Skeletal muscle tissue (tissue), 4 donors: ENCODE data around the gene GLIPR2. TPM values are rescaled to one million over a fixed set of nuclear protein-coding genes. Genes with fewer than 3 reads are reported as not detected.

ENCODE experiments used
- H3K27ac ChIP-seq: one replicate; pipeline ENCODE4 v1.7.0; 2013; ENCODE audit warnings: mild to moderate bottlenecking, low read depth, low read length, inconsistent platforms
- H3K27me3 ChIP-seq, 3 donors: one replicate each; pipeline ENCODE4 v1.7.0; 2013; ENCODE audit warnings: low read length in 3 of 3; ENCODE audit not compliant: control insufficient read depth in 3 of 3, insufficient read depth in 3 of 3
- H3K36me3 ChIP-seq, 3 donors: one replicate each; pipeline ENCODE4 v1.7.0; 2013; ENCODE audit warnings: low read length in 3 of 3; ENCODE audit not compliant: control insufficient read depth in 3 of 3, insufficient read depth in 3 of 3
- H3K4me1 ChIP-seq, 3 donors: one replicate each; pipeline ENCODE4 v1.7.0; 2013; ENCODE audit warnings: low read length in 3 of 3, mild to moderate bottlenecking in 3 of 3; ENCODE audit not compliant: control insufficient read depth in 3 of 3, insufficient read depth in 3 of 3
- H3K4me3 ChIP-seq, 3 donors: one replicate each; pipeline ENCODE4 v1.7.0; 2013; ENCODE audit warnings: low read length in 3 of 3
- H3K9ac ChIP-seq, 3 donors: one replicate each; pipeline ENCODE4 v1.7.0; 2013; ENCODE audit warnings: low read length in 3 of 3, mild to moderate bottlenecking in 3 of 3, moderate library complexity in 2 of 3, low read depth in 1 of 3
- H3K9me3 ChIP-seq, 3 donors: one replicate each; pipeline ENCODE4 v1.7.0; 2013; ENCODE audit warnings: low read length in 3 of 3; ENCODE audit not compliant: control insufficient read depth in 3 of 3
- total RNA-seq: library from RNA; depleted of rRNA; stranded (reverse); fragments of >200 nt; gene quantifications from one replicate; pipeline ENCODE4 v1.2.3, GENCODE V29; 2014
- donor health status: Osteomylitis.

GLIPR2 gene
- total RNA-seq, 1 donor from 2014 or later = 69.4 TPM

DNA sequence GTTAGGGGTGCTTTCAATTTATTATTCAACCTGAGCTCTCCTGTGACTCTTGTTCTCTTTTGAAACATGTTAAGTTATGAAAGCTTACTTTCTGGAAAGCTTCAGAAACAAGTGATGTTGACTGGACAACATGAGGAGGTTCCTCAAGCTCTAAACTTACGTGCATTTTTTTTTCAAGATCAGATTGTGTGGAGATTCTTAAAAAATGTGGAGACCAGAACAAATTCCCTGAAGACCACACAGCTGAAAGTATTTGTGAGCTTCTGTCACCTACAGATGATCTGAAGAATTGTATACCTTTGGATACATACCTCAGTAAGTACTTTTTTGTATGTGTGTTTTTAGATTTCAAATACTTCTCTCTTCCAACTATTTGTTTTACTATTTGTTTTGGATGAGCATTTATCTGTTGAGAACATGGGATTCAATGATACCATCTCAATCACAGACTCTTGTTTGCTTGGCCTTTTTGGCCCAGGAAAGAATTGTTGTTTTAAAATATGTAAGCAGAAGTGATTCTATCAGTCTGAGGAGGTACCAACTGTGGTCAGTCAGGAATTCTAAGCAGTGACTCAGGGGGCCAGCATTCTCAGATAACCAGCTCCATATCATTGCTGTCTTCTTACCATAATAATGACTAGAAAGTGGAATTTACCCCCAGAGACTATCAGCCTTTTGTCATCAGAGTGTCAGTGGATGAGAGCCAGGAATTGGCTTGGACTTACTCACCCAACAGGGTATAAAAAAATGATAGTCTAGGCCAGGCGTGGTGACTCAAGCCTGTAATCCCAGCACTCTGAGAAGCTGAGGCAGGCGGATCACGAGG lies 34.4 kb upstream of the GLIPR2 start:
- no peaks in the 10 kb centered on the region for H3K27me3 ChIP-seq
- no peaks in the 10 kb centered on the region for H3K36me3 ChIP-seq
- H3K9ac ChIP-seq = no peak overlapping the region

DNA sequence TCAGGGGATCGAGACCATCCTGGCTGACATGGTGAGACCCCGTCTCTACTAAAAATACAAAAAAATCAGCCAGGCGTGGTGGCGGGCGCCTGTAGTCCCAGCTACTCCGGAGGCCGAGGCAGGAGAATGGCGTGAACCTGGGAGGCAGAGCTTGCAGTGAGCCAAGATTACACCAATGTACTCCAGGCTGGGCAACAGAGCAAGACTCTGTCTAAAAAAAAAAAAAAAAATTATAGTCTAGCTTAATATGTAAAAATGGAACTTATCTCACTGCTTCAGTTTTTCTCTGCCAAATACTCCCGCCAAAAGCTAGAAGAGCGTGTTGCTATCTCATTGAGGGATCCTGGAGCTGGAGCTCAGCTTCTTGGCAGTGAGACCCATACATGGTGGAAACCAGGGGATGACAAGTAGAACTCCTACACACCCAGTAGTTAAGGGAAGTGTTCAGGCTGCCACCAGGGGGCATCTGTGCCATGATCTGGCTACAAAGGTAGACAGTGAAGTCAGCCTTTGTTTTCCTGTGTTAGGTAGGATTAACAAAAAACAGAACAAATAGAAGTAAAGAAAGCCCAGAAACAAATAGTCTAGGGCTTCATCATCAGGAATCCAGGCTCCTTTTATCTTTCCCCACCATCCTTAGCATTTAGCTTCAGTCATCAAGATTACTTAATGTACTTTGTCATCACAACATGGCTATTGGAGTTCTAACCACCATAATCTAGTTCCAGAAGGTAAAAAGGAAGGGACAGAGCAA lies 33.6 kb upstream of the GLIPR2 start:
- Histone ChIP-seq H3K27ac (no peak overlapping the region), H3K4me1 (no peaks in the 10 kb centered on the region), H3K36me3 (no peaks in the 10 kb centered on the region), H3K27me3 (no peaks in the 10 kb centered on the region), H3K4me3 (no peak overlapping the region), H3K9me3 (no peaks in the 10 kb centered on the region), H3K9ac (no peak overlapping the region)

More for the DNA sequence above, 34.4 kb upstream of the GLIPR2 start:
- Histone ChIP-seq H3K9me3 (no peaks in the 10 kb centered on the region), H3K27ac (no peak overlapping the region), H3K4me3 (no peak overlapping the region), H3K4me1 (no peaks in the 10 kb centered on the region)

DNA sequence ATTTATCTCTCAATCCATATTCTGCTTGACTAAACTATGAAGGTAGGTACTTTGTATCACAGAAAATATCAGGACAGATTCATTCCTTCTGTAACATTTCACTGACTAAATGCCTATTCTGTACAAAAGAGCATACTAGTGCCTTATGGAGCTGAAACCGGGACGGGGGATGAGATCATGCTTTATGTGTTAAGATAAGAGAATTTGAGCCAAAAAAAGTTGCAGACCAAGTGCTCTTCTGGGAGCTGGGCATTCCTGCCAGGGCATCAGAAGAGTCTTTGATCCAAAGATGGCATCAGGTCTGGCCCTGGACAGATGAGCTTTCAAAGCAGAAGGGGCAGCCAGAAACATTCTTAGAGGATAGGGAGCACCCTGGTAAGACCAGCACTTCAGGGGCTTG lies 27.5 kb upstream of the GLIPR2 start:
- Histone ChIP-seq H3K4me3 (no peak overlapping the region), H3K27me3 (no peaks in the 10 kb centered on the region), H3K36me3 (peaks cover 0 to 3% (median 0%) of the 10 kb centered on the region in 3 donors), H3K4me1 (no peaks in the 10 kb centered on the region), H3K9me3 (no peaks in the 10 kb centered on the region), H3K27ac (no peak overlapping the region), H3K9ac (no peak overlapping the region)

DNA sequence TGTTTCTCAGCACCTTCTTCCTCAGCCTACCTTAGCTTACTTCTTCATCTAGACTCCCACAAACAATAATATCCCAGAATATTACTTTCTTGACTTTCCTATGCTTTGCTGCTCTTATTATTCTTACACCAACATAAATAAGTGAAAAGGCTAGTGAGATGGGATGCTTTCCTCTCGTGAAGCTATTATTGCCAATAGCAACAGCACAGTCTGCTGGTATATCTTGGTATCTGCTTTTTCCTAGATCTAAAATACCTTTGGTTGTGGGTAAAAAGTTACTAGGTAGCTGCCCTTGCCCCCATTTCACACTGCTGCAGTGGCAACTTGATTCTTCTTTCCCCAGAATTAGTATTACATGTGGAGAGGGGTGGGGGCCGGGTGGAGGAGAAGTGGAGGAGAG lies 26.1 kb upstream of the GLIPR2 start:
- no peaks in the 10 kb centered on the region for H3K27me3 ChIP-seq
- no peaks in the 10 kb centered on the region for H3K4me1 ChIP-seq
- H3K27ac ChIP-seq = no peak overlapping the region
- H3K9me3 ChIP-seq = no peaks in the 10 kb centered on the region
- no peak overlapping the region for H3K4me3 ChIP-seq
- no peak overlapping the region for H3K9ac ChIP-seq
- H3K36me3 ChIP-seq = peaks cover 0 to 3% (median 0%) of the 10 kb centered on the region in 3 donors

DNA sequence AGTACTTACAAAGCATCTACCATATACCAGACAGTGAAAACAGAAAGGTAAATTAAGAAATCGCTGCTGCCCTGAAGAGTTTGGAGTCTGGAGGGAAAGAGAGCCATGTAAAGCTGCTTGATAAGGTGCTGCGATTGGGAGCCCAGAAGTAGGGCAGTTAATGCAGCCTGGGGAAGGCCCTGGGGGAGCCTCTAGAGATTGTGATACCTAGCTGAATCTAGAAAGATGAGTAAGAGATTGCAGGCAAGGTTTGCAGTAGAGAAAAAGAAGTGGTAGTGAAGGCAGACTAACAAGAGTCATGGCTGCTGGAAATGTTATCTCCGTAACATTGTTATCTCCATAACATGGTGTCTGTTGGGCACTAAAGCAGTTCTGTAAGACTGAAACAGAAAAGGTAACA lies 24.0 kb upstream of the GLIPR2 start:
- Histone ChIP-seq H3K36me3 (peaks cover 0 to 7% (median 0%) of the 10 kb centered on the region in 3 donors), H3K4me1 (no peaks in the 10 kb centered on the region), H3K27ac (no peak overlapping the region), H3K9ac (no peak overlapping the region), H3K9me3 (no peaks in the 10 kb centered on the region), H3K4me3 (no peak overlapping the region), H3K27me3 (no peaks in the 10 kb centered on the region)

DNA sequence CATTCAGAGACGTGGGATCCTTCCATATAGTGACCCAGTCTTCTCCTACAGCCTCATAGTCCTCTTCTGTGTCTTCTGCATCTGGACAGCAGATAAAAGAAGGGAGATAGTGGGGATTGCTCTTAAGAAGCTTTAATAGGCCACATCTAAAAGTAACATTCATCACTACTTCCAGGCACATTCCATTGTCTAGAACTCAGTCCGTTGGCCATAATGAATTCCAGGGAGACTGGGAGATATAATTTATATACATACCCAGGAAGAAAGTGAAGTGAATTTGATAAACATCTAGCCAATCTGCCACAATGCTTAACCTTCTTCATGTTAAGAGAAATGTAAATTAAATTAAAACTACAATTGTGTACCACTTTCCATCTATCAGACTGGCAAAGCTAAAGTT lies 22.5 kb upstream of the GLIPR2 start:
- Histone ChIP-seq H3K4me3 (no peak overlapping the region), H3K9ac (no peak overlapping the region), H3K36me3 (peaks cover 0 to 11% (median 0%) of the 10 kb centered on the region in 3 donors), H3K9me3 (no peaks in the 10 kb centered on the region), H3K27me3 (no peaks in the 10 kb centered on the region), H3K27ac (no peak overlapping the region), H3K4me1 (no peaks in the 10 kb centered on the region)

DNA sequence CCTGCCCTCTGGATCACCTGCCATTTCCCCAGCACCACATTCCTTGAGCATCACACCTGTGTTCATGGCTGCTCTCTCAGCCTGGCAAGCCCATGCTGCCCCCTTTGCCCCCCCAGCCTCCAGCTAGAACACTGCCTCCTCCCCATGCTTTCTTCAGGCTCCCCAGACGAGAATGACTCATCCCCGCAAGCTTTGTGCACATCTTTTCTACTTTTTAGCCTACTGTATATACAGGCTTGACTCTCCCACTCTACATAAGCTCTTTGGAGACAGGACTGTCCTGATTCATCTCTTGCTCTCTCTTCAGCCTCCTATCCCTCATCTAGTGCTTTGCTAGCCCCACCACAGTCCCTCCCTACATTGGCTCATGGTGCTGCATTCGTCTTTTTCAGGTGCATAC lies 19.9 kb upstream of the GLIPR2 start:
- Histone ChIP-seq H3K4me1 (no peaks in the 10 kb centered on the region), H3K36me3 (peaks cover 0 to 11% (median under 1%) of the 10 kb centered on the region in 3 donors), H3K27ac (no peak overlapping the region), H3K27me3 (no peaks in the 10 kb centered on the region), H3K4me3 (no peak overlapping the region), H3K9ac (no peak overlapping the region), H3K9me3 (no peaks in the 10 kb centered on the region)

DNA sequence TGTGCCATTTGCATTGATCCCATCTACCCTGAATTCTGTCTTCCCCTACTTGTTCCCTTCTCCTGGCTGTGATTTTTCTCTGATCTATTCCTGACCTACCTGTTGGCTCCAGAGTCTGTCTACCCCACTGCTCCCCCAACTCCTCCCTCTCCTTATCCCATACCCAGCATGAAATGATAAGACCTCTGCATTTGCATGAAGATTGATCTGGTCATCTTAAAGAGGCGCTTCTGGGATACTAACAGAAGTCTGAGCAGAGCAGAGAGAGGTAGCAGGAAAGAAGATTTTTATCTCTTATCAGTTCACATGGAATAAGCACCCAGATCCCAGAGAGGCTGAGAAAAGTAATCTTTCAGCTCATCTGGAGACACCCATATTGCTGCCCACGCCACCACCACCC lies 18.3 kb upstream of the GLIPR2 start:
- Histone ChIP-seq H3K27me3 (no peaks in the 10 kb centered on the region), H3K9me3 (no peaks in the 10 kb centered on the region), H3K4me3 (no peak overlapping the region), H3K36me3 (peaks cover 0 to 21% (median 3%) of the 10 kb centered on the region in 3 donors), H3K9ac (no peak overlapping the region), H3K4me1 (no peaks in the 10 kb centered on the region), H3K27ac (no peak overlapping the region)

DNA sequence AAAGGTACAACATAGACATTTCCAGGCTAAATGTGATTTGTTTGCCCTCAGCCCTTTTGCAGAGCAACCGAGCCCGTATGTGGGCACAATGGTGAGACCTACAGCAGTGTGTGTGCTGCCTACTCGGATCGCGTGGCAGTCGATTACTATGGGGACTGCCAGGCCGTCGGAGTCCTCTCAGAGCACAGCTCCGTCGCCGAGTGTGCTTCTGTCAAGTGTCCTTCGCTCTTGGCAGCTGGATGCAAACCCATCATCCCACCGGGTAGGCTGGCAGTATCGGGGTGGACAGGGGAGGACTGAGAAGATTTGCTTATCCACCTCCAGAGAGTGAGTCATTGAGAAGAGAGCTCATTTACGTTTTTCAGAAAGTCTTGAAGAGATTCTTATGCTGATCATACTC lies 17.8 kb upstream of the GLIPR2 start:
- no peak overlapping the region for H3K4me3 ChIP-seq
- peaks cover 0 to 21% (median 3%) of the 10 kb centered on the region in 3 donors for H3K36me3 ChIP-seq
- no peak overlapping the region for H3K27ac ChIP-seq
- no peaks in the 10 kb centered on the region for H3K4me1 ChIP-seq
- no peak overlapping the region for H3K9ac ChIP-seq
- no peaks in the 10 kb centered on the region for H3K27me3 ChIP-seq
- H3K9me3 ChIP-seq = no peaks in the 10 kb centered on the region

DNA sequence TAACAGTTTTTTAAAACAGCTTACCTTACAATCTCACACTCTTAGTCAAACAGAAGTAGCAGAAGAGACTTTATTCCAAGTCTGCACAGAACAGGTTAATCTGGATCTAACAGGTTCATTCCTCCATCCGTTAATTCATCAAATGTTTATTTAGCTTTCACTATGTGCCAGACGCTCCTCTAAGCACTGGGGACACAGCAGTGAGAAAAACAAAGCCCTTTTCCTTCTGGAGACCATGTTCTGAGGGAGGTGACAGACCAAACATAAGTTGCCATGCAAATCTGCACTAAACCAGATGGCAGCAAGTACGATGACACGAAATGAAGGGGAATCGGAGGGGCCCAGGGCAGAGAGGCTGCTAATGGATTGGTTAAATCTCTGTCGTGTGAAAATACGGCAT lies 17.1 kb upstream of the GLIPR2 start:
- Histone ChIP-seq H3K9ac (no peak overlapping the region), H3K4me3 (no peak overlapping the region), H3K9me3 (no peaks in the 10 kb centered on the region), H3K27ac (no peak overlapping the region), H3K27me3 (no peaks in the 10 kb centered on the region), H3K4me1 (no peaks in the 10 kb centered on the region), H3K36me3 (peaks cover 0 to 21% (median 3%) of the 10 kb centered on the region in 3 donors)
